Stimulated activated CD8-positive, alpha-beta memory T cell treated with anti-CD3 and anti-CD28 coated beads, Interleukin-4, amount 100 ng/mL, for 4 hours (primary cell): ENCODE results near the gene COA8.
"Not testable (repeated sequence)": the region's sequence is repeated elsewhere in the genome, so short reads cannot be mapped to it uniquely, and the experiment has no call there.

Experiments used
- DNase-seq, 2 donors: peaks; one replicate each; pipeline ENCODE4 v3.0.0-alpha.2; 2020; ENCODE audit warnings: low read depth in 2 of 2, low spot score in 1 of 2

The COA8 gene

DNA sequence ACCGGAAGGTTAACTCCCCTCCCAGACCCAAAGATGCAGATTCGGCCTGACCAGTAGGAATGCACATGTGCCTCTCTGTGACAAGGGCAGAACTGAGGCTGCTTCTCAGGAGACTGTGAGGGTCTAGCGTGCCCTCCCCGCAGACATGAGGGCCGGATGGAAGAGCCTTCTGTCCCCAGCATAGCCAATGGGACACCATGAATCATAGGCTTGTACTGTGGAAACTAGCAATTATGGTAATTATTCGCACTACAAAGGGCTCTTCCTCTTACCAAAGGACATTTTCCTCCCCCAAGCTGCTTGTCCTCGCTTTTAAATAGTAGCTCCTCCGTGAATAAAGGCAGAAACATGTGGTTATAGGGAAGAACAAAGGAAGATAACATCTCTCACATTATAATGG, 6.2 kb downstream of the COA8 start:
- no peak for DNase-seq

- no peak for DNase-seq
These were observed 6.6 kb downstream of the COA8 start for GRCh38 chr14:103569408-103569807.

GRCh38 chr14:103574104-103574503, 11.3 kb downstream of the COA8 start:
- no peak for DNase-seq

DNA sequence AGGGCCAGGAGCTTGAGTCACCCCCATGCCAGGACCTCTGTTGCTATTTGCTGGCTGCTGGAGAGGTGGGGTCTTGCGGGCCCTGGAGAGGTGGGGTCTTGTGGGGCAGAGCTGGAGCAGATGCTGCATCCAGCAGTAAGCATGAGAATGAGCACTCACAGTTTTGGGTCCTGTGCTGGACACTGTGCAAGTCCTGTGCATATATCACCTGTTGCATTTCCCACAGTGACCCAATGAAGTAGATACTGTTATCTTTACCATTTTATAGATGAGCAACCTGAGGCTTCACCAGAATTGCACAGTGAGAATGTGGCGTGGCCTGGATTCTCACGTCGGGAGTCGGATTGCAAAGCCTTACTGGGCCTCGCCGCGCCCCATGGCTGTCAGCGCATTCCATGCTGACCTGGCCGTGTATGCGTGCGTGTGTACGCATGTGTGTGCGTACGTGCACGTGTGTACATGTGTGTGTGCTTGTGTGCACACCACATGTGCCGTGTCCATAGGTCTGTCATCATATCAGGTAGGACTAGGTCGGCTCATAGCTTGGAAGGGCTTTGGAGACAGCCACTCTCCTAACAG, 12.0 kb downstream of the COA8 start:
- DNase-seq, result no peak

DNA sequence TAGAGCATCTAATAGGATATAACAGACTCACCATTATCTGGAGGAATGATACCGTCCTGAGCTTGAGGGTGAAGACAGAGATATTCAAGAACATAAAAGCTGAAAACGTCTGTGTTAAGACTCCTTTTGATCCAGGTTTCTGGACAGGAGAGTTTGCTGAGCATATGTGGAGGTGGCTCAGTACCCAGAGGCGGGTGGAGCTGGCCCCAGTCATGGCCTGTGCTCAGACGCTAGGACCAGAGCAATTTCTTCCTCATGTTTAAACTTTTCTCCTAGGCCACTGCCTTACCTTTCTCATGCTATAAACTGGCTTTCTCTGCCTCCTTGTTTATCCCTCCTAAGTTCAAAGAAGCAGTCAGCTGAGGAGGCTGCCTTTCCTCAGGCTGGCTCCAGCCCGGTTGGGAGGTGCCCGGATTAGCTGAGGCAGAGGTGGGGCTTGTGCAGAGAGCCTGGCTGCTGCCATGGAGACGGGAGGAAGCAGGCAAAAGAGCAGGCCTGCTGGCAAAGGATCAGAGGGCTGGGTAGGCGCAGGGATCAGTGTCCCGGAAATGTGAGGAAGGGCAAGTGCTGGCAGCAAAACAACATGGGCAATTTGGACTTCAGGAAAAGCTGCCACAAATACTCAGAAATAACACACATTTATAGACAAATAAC, 13.7 kb downstream of the COA8 start:
- no peak for DNase-seq

DNA sequence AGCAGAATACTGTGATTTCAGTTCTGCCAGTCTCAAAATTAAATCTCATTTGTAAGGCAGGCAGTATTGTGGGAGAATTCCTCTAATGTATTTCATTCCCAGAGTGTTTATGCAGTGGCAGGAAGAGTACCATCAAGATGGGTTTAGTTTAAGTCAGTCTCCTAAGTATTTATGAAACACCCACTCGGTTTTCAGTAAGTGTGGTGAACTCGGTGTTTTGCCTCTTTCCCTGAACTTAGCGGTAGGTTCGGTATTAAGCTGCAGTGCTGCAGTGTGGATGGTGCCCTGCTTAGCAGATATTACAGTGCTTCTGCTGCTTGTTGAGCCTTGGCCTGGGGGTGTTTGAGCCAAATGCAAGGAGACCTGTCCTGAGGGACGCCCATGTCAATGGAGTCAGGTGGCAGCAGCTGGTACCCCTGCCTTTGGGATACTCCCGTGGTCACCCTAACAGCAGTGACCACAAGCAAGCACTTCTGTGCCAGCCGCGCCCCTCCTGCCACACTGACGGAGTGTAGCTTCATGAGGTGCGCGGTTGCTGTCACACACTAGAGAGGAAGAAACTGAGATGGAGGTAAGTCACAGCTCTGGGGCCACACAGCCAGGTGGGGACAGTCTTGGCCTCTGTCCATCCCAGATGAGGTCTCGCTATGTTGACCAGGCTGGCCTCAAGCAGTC, 15.8 kb downstream of the COA8 start:
- no peak for DNase-seq

GRCh38 chr14:103581206-103581605, 18.4 kb downstream of the COA8 start:
- no peak for DNase-seq

- DNase-seq, result no peak
These were observed 19.4 kb downstream of the COA8 start for GRCh38 chr14:103581954-103582703.

GRCh38 chr14:103584326-103584915, 21.7 kb downstream of the COA8 start:
- no peak for DNase-seq

DNA sequence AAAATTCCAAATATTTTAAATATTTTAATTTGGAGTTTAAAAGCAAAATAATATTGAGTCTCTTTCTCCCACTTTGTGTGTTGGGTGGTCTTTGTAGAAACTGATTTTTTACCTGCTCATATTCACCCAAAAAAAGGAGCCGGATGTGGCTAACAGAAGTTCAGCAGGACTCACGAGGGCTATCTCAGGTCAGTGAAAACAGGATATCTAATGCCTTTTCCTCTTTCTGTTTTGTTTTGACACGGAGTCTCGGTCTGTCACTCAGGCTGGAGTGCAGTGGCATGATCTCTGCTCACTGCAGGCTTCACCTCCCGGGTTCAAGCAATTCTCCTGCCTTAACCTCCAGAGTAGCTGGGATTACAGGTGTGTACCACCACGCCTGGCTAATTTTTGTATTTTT, 30.8 kb downstream of the COA8 start:
- no peak for DNase-seq

- no peak for DNase-seq
These were observed 31.5 kb downstream of the COA8 start for GRCh38 chr14:103594265-103594664.

DNA sequence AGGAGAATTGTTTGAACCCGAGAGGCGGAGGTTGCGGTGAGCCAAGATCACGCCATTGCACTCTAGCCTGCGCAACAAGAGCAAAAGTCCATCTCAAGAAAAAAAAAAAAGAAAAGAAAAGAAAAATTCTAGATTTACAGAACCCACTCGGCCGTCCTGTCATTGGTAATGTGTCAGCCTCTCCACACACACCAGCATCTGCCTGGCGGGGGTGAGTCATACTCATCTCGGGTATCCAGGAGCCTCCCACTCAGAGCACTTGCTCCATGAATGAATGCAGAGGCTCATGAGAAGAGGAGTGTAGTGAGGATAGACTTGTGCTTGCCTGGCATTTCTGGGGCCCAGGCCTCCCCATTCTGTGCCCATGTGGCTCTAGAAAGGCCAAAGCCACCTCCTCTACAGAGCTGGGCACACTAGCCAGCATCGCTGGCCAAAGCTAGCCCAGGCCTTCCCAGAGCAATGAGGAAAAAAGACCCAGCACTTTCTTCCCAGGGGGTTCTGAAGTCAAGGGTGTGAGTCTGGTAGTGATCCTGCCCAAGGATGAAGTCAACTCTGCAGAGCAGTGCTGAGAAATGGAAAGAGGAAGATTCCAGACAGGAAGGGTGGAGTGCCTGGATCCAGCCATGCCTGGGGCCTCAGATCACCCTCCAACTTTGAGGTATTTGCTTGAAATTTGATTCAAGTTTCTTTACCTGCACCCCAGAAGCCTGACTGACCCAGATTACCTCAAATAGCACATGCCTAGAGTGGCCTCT, 35.0 kb downstream of the COA8 start:
- DNase-seq, result no peak

DNA sequence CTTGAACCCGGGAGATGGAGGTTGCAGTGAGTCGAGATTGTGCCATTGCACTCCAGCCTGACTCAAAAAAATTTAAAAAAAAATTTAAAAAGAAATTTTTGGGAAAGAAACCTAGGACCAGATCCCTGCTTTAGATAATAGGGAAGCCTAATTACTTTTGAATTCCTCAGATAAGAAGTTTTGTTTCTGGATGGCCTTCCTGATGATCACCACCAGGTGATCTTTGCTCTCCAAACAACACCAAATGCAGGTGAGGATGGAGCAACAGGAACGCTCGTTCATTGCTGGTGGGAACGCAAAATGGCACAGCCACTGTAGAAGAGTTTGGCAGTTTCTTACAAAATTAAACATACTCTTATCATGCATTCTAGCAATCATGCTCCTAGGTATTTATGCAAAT, 37.7 kb downstream of the COA8 start:
- no peak for DNase-seq

DNA sequence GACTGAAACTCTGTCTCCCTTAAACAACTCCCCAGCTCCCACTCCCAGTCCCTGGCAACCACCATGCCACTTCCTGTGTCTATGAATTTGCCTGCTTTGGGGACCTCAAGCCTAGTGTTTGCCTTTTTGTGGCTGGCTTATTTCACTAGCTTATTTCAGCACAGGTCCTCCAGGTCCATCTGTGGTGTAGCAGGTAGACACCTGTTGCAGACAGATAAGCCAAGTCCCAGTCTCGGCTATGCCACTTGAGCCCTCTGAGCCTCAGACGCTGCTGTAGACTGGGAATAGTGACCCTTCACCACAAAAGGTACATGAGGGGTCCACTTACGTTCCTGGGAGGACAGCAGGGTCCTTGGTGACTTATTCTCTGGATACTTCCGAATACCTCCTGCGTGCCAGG, 41.9 kb downstream of the COA8 start:
- DNase-seq, result no peak

DNA sequence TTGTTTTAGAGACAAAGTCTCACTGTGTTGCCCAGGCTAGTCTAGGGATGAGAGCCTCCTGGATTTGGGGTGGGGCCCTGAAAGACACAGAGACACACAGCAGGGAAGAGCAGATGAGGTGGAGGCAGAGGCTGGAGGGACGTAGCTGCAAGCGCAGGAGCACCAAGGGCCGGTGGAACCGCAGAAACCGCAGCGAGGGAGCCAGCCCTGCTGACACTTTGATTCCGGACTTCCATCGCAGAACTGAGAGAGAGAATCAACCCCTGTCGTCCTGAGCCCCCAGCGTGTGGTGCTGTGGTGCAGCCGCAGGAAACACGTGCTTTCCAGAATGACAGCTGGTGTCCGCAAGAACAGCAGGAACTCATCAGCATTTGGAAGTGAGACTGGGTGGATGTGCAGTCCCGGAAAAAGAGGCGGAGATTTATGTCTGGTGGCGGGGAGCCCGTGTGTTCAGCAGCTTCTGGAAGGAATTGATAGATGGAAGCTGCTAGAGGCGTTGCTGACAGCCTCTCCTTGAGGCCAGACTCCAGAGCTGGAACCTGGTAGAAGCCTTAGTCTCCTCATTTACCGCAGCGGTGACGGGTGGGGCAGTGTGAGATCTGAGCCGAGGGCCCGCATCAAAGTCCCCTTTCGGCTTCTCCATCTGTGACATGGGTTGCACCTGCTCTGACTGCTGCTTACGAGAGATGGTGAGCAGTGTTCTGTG, 44.4 kb downstream of the COA8 start:
- DNase-seq, result no peak

GRCh38 chr14:103607822-103608221, 45.1 kb downstream of the COA8 start:
- no peak for DNase-seq

DNA sequence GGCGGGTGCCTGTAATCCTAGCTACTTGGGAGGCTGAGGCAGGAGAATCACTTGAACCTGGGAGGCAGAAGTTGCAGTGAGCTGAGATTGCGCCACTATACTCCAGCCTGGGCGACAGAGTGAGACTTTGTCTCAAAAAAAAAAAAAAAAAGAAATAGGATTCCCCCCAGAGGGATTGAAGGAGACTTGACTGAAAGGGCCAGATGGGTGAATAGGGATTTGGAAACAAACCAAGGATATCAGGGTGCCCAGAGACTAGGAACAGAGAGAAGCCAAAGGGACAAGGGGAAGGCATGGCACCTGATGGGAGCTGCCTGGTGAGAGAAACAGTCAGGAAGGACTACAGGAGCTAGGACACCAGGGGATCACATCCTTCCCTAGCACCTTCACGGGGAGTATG, 46.3 kb downstream of the COA8 start:
- DNase-seq, result not testable (repeated sequence)

GRCh38 chr14:103611215-103611614, 48.5 kb downstream of the COA8 start:
- DNase-seq, result no peak

DNA sequence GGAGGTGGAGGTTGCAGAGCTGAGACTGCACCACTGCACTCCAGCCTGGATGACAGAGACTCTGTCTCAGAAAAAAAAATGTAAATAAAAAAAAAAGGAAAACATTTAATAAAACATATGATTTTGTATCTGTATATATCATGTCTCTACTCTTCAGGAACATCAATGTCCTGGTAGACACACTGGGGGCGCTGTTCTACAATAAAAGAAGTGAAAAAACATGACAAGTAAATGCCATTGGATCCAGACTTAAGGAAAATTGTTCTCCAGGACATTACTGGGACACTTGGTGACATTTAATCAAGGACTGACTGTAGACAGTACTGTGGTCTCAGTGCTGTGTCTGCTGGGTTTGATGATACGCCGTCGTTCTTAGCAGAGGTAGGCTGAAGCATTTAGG, 50.8 kb downstream of the COA8 start:
- no peak for DNase-seq

GRCh38 chr14:103616635-103617300, 54.0 kb downstream of the COA8 start:
- DNase-seq, result no peak
